CD14-positive monocyte (primary cell): Measurements from ENCODE around the gene FAM120A. TPM values are rescaled to one million over a fixed set of nuclear protein-coding genes. Genes with fewer than 3 reads are reported as not detected.

ENCODE experiments used
- DNase-seq, 3 donors: peaks; one replicate each; pipeline ENCODE4 v3.0.0-alpha.2; 2011 to 2022
- H2AFZ ChIP-seq: 2 replicates; pipeline ENCODE4 v1.6.0; 2012; ENCODE audit warnings: mild to moderate bottlenecking, low read depth, low read length, inconsistent platforms; ENCODE audit not compliant: insufficient read depth, poor library complexity, severe bottlenecking
- H3K27ac ChIP-seq, 2 donors: 1 replicate in 1 of 2; 2 replicates in 1 of 2; pipeline ENCODE4 v1.5.1; 2012 to 2013; ENCODE audit warnings: low read length in 2 of 2, control low read depth in 1 of 2, inconsistent platforms in 1 of 2, low read depth in 1 of 2, mild to moderate bottlenecking in 1 of 2
- H3K27me3 ChIP-seq, 2 donors: one replicate each; pipeline versions ENCODE4 v1.6.0 to v1.6.1; 2011 to 2013; ENCODE audit warnings: low read length in 2 of 2; ENCODE audit not compliant: control insufficient read depth in 2 of 2, insufficient read depth in 2 of 2
- H3K36me3 ChIP-seq, 2 donors: replicated peaks in 1 of 2; 1 replicate in 1 of 2; 2 replicates in 1 of 2; pipeline versions ENCODE4 v1.5.1 to v1.6.1; 2012 to 2013; ENCODE audit warnings: low read length in 2 of 2, control low read depth in 1 of 2, inconsistent platforms in 1 of 2, mild to moderate bottlenecking in 1 of 2; ENCODE audit not compliant: insufficient read depth in 2 of 2, control insufficient read depth in 1 of 2
- H3K4me1 ChIP-seq, 2 donors: 1 replicate in 1 of 2; 2 replicates in 1 of 2; pipeline versions ENCODE4 v1.5.1 to v1.6.1; 2012 to 2013; ENCODE audit warnings: low read length in 2 of 2, control low read depth in 1 of 2, inconsistent platforms in 1 of 2, mild to moderate bottlenecking in 1 of 2, moderate library complexity in 1 of 2; ENCODE audit not compliant: insufficient read depth in 2 of 2, control insufficient read depth in 1 of 2
- H3K4me2 ChIP-seq: replicated peaks from 2 replicates; pipeline ENCODE3; 2012; ENCODE audit warnings: low read length, moderate library complexity, mild to moderate bottlenecking; ENCODE audit not compliant: poor library complexity, severe bottlenecking; ENCODE audit errors: extremely low read depth
- H3K4me3 ChIP-seq, 3 experiments: fragments of 200-600 bp in 1 of 3; sonication (generic) in 1 of 3; replicated peaks in 1 of 3; 1 replicate in 2 of 3; 2 replicates in 1 of 3; pipeline ENCODE4 v1.5.1; 2011 to 2013; ENCODE audit warnings: low read length in 3 of 3, mild to moderate bottlenecking in 3 of 3, control low read depth in 2 of 3, low read depth in 2 of 3, inconsistent platforms in 1 of 3, moderate library complexity in 1 of 3
- H3K79me2 ChIP-seq: 2 replicates; pipeline ENCODE4 v1.6.0; 2012; ENCODE audit warnings: mild to moderate bottlenecking, control low read depth, inconsistent platforms, low read length, moderate library complexity; ENCODE audit not compliant: insufficient read depth
- H3K9ac ChIP-seq: 2 replicates; pipeline ENCODE4 v1.6.0; 2017; ENCODE audit warnings: low read length, mild to moderate bottlenecking; ENCODE audit not compliant: insufficient read depth, poor library complexity, severe bottlenecking
- H3K9me3 ChIP-seq, 2 donors: replicated peaks in 1 of 2; 1 replicate in 1 of 2; 2 replicates in 1 of 2; pipeline versions ENCODE4 v1.5.1 to v1.6.1; 2012 to 2013; ENCODE audit warnings: low read length in 2 of 2, control low read depth in 1 of 2; ENCODE audit not compliant: control insufficient read depth in 1 of 2, insufficient read depth in 1 of 2
- H4K20me1 ChIP-seq: 2 replicates; pipeline ENCODE4 v1.6.0; 2012; ENCODE audit warnings: mild to moderate bottlenecking, low read length, control low read depth, moderate library complexity; ENCODE audit not compliant: insufficient read depth
- H3K27ac Mint-ChIP-seq, 7 donors: one replicate each; pipeline ENCODE4 v1.8.0; 2020; ENCODE audit warnings: mild to moderate bottlenecking in 7 of 7, mixed read lengths in 7 of 7, moderate library complexity in 6 of 7, inconsistent platforms in 2 of 7
- H3K27me3 Mint-ChIP-seq, 3 donors: one replicate each; pipeline ENCODE4 v1.8.0; 2021 to 2022; ENCODE audit warnings: low read depth in 3 of 3, mild to moderate bottlenecking in 3 of 3, mixed read lengths in 3 of 3, moderate library complexity in 3 of 3, inconsistent platforms in 1 of 3
- H3K36me3 Mint-ChIP-seq, 2 donors: one replicate each; pipeline ENCODE4 v1.8.0; 2020; ENCODE audit warnings: mixed read lengths in 2 of 2, inconsistent platforms in 1 of 2, mild to moderate bottlenecking in 1 of 2
- H3K4me1 Mint-ChIP-seq: one replicate; pipeline ENCODE4 v1.8.0; 2020; ENCODE audit warnings: mild to moderate bottlenecking, mixed read lengths
- H3K4me3 Mint-ChIP-seq, 2 donors: one replicate each; pipeline ENCODE4 v1.8.0; 2020; ENCODE audit warnings: mild to moderate bottlenecking in 2 of 2, mixed read lengths in 2 of 2, moderate library complexity in 1 of 2
- H3K9me3 Mint-ChIP-seq, 7 donors: one replicate each; pipeline ENCODE4 v1.8.0; 2020 to 2022; ENCODE audit warnings: mixed read lengths in 7 of 7, mild to moderate bottlenecking in 6 of 7, moderate library complexity in 6 of 7, inconsistent platforms in 2 of 7
- CTCF ChIP-seq: fragments of 200-600 bp; IDR thresholded peaks from one replicate; pipeline ENCODE4 v1.8.0; 2022; ENCODE audit warnings: antibody characterized with exemption, mild to moderate bottlenecking
- WGBS: methylation state at CpG from one replicate; pipeline ENCODE4 v1.1.5; 2013; ENCODE audit warnings: missing lambda C conversion rate; ENCODE audit not compliant: insufficient coverage; 5-methylcytosine and 5-hydroxymethylcytosine counted together
- intact Hi-C, 2 donors: fragments of 100-400 bp; cut with micrococcal nuclease; formaldehyde crosslinking; loops; one replicate each; pipeline versions ENCODE4 v1.15.0 to v1.15.1; 2023
- polyA plus RNA-seq, 3 donors: library from polyadenylated mRNA; depleted of rRNA in 1 of 3; unstranded in 2 of 3; stranded (reverse) in 1 of 3; fragments of 300-500 nt in 2 of 3; fragments of >200 nt in 1 of 3; fragmentation: Illumina TruSeq in 2 of 3; gene quantifications; 1 replicate in 2 of 3; 2 replicates in 1 of 3; pipeline ENCODE4 v1.2.3, GENCODE V29; 2012 to 2021

Gene FAM120A
- polyA plus RNA-seq, 3 donors: 10.4 to 76.6 (median 12.7) TPM

DNA sequence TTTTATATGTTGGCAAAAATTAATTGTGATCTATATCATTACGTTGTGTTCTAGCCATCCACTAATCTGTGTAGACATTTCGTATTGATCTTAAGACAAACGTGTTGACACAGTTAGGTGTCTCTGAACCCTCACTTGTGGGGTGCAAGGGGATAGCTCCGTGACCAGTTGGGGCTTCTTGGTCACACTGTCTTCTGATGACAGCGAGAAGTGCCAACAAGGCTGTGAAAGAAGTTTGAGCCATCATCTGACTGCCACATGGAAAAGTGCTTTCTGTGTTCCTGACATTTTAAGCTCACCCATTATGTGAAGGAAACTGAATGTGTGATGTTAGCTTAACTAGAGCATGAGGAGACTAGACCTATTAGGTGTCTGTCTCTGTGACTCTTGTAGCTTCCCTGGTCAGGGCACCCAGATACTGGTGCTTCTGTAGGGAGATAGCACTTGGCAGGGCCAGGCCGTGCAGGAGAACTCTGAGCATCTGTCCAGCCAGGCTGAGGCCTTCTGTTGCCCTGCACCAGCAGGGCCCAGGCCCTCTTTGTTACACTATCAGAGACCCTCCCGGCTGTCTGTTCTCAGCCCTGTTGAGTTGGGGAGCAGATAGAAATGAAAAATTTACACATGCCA lies 72.1 kb downstream of the FAM120A start:
- H3K4me1 ChIP-seq: no peaks in the 10 kb centered on the region
- H2AFZ ChIP-seq: no peak overlapping the region
- no peaks in the 10 kb centered on the region for H3K9me3 ChIP-seq
- H3K27me3 ChIP-seq: no peaks in the 10 kb centered on the region
- Mint-ChIP-seq H3K4me3 (no peak overlapping the region), H3K4me1 (peaks cover 2% of the 10 kb centered on the region), H3K27me3 (no peaks in the 10 kb centered on the region), H3K27ac (peak overlapping the region in 3 of 7 donors; percentile 24 to 60 (median 33)), H3K36me3 (peaks cover 77 to 85% of the 10 kb centered on the region in 2 donors), H3K9me3 (no peaks in the 10 kb centered on the region)
- no peak for TF ChIP-seq CTCF
- H3K4me2 ChIP-seq: no peak overlapping the region
- H3K36me3 ChIP-seq: peaks cover 56 to 96% of the 10 kb centered on the region in 2 donors
- peaks cover 74% of the 10 kb centered on the region for H3K79me2 ChIP-seq
- WGBS: 96% methylated on average over 3 of the region's 7 CpGs
- H3K4me3 ChIP-seq: no peak overlapping the region
- peaks cover 68% of the 10 kb centered on the region for H4K20me1 ChIP-seq
- H3K9ac ChIP-seq: no peak overlapping the region
- intact Hi-C loops: no loop called here
- DNase-seq: no peak
- peak overlapping the region in 1 of 2 donors; percentile 55 for H3K27ac ChIP-seq

DNA sequence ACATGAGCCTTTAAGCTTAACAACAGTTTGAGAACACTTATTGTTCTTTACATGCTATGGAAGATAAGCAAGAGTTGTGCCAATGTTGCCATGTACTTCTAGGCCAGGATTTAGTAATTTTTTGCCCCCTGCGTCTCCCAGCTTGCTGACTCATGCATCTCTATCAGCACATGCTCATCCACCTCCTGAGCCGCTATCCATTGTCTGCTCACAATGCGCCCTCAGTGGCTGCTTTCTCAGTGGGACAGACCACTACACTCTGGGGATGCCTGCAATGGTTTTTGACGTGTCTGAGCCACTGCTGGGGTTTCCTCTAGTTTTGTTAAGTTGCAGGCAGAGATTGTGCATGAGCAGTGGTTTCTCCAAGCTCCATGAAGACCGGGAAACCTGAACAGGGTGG lies 74.0 kb downstream of the FAM120A start:
- intact Hi-C loops: no loop called here
- peaks cover under 1% of the 10 kb centered on the region for H3K4me1 Mint-ChIP-seq
- H3K9me3 Mint-ChIP-seq: no peaks in the 10 kb centered on the region
- no peak overlapping the region for H3K9ac ChIP-seq
- whole genome bisulfite sequencing: 85% methylated on average over 4 of the region's 5 CpGs
- H3K79me2 ChIP-seq: peaks cover 56% of the 10 kb centered on the region
- H3K27me3 ChIP-seq: no peaks in the 10 kb centered on the region
- no peaks in the 10 kb centered on the region for H3K4me1 ChIP-seq
- DNase-seq: no peak
- H3K4me2 ChIP-seq: no peak overlapping the region
- no peaks in the 10 kb centered on the region for H3K9me3 ChIP-seq
- no peaks in the 10 kb centered on the region for H3K27me3 Mint-ChIP-seq
- peak overlapping the region in 2 of 7 donors; percentile 59 to 72 for H3K27ac Mint-ChIP-seq
- H3K36me3 ChIP-seq: peaks cover 67 to 96% of the 10 kb centered on the region in 2 donors
- H4K20me1 ChIP-seq: peaks cover 67% of the 10 kb centered on the region
- no peak for TF ChIP-seq CTCF
- no peak overlapping the region for H3K4me3 Mint-ChIP-seq
- no peak overlapping the region for H3K4me3 ChIP-seq
- peak overlapping the region in 1 of 2 donors; percentile 20 for H3K27ac ChIP-seq
- H2AFZ ChIP-seq: no peak overlapping the region
- H3K36me3 Mint-ChIP-seq: peaks cover 79 to 85% of the 10 kb centered on the region in 2 donors
